HEK293T (cell line): Measurements from ENCODE around the gene MIA2.

Experiments used
- CTCF ChIA-PET: fragments of 350-600 bp; formaldehyde crosslinking; extraction: SDS; loops from one replicate; lab custom pipeline; 2021; ENCODE audit warnings: antibody characterized with exemption, inconsistent platforms; lab: Yijun Ruan, JAX
- POLR2A ChIA-PET: fragments of 350-600 bp; formaldehyde crosslinking; extraction: SDS; loops from one replicate; lab custom pipeline; 2020; ENCODE audit warnings: antibody characterized with exemption, inconsistent platforms; lab: Yijun Ruan, JAX
- DNase-seq: peaks from one replicate; pipeline ENCODE4 v3.0.0; 2012; ENCODE audit warnings: mixed read lengths; ENCODE audit errors: extremely low spot score
- ARNT ChIP-seq: fragments of 450-650 bp; IDR thresholded peaks from 2 replicates; pipeline ENCODE4 v1.6.1; 2017; ENCODE audit warnings: mild to moderate bottlenecking
- BHLHE40 ChIP-seq: fragments of 450-650 bp; IDR thresholded peaks from 2 replicates; pipeline ENCODE4 v1.6.1; 2016; ENCODE audit warnings: mild to moderate bottlenecking, moderate library complexity, borderline replicate concordance
- CTBP1 ChIP-seq: fragments of 450-650 bp; IDR thresholded peaks from 2 replicates; pipeline ENCODE4 v1.6.1; 2016; ENCODE audit warnings: borderline replicate concordance
- ELF4 ChIP-seq: fragments of 450-650 bp; IDR thresholded peaks from 2 replicates; pipeline ENCODE4 v1.6.1; 2017; ENCODE audit warnings: antibody characterized with exemption
- FOXA1 ChIP-seq: fragments of 450-650 bp; IDR thresholded peaks from 2 replicates; pipeline ENCODE4 v1.6.1; 2016; ENCODE audit warnings: mild to moderate bottlenecking
- FOXK2 ChIP-seq: fragments of 450-650 bp; IDR thresholded peaks from 2 replicates; pipeline ENCODE4 v1.6.1; 2016; ENCODE audit warnings: mild to moderate bottlenecking
- FOXM1 ChIP-seq: fragments of 450-650 bp; IDR thresholded peaks from 2 replicates; pipeline ENCODE4 v1.6.1; 2017; ENCODE audit warnings: mild to moderate bottlenecking, borderline replicate concordance
- HDGF ChIP-seq: fragments of 450-650 bp; IDR thresholded peaks from 2 replicates; pipeline ENCODE4 v1.6.1; 2017; ENCODE audit warnings: antibody characterized with exemption, borderline replicate concordance
- L3MBTL2 ChIP-seq: fragments of 450-650 bp; conservative IDR thresholded peaks from 2 replicates; pipeline ENCODE4 v1.6.1; 2016; ENCODE audit warnings: mild to moderate bottlenecking
- LEF1 ChIP-seq: fragments of 450-650 bp; IDR thresholded peaks from 2 replicates; pipeline ENCODE4 v1.6.1; 2017; ENCODE audit warnings: mild to moderate bottlenecking, borderline replicate concordance
- NFRKB ChIP-seq: fragments of 450-650 bp; IDR thresholded peaks from 2 replicates; pipeline ENCODE4 v1.6.1; 2016; ENCODE audit warnings: mild to moderate bottlenecking, moderate library complexity
- PKNOX1 ChIP-seq: fragments of 450-650 bp; IDR thresholded peaks from 2 replicates; pipeline ENCODE4 v1.6.1; 2016
- SP1 ChIP-seq: fragments of 450-650 bp; IDR thresholded peaks from 2 replicates; pipeline ENCODE4 v1.6.1; 2017
- SUZ12 ChIP-seq: fragments of 450-650 bp; IDR thresholded peaks from 2 replicates; pipeline ENCODE4 v1.6.1; 2016; ENCODE audit warnings: mild to moderate bottlenecking
- TARDBP ChIP-seq: fragments of 450-650 bp; IDR thresholded peaks from 2 replicates; pipeline ENCODE4 v1.6.1; 2016
- ZNF384 ChIP-seq: fragments of 450-650 bp; IDR thresholded peaks from 2 replicates; pipeline ENCODE4 v1.6.1; 2016

The MIA2 gene

GRCh38 chr14:39426605-39427004 is 192.9 kb downstream of the MIA2 start:
- ChIA-PET POLR2A (interaction anchor here (0.6 to 1.5 kb wide), 4 partner anchors 10 to 324 kb away, joined by 3 to 10 read pairs (median 4); partner anchors contain the start of genes PNN, SEC23A and TRAPPC6B), CTCF (interaction anchor here (0.5 to 0.9 kb wide), 2 partner anchors 195 to 444 kb away, joined by 3 read pairs; no protein-coding TSS in a partner anchor)
- TF ChIP-seq TARDBP = no peak
- no peak for TF ChIP-seq LEF1
- no peak for TF ChIP-seq SP1
- TF ChIP-seq L3MBTL2 = no peak
- no peak for TF ChIP-seq HDGF
- TF ChIP-seq FOXK2 = no peak
- TF ChIP-seq CTBP1 = no peak
- TF ChIP-seq FOXA1 = no peak
- TF ChIP-seq FOXM1 = no peak
- no peak for DNase-seq

GRCh38 chr14:39428118-39428517 is 194.4 kb downstream of the MIA2 start:
- no peak for TF ChIP-seq TARDBP
- ChIA-PET POLR2A (interaction anchor here (1.0 kb wide), 1 partner anchor 258 kb away, joined by 8 read pairs; the partner anchor contains the start of gene TRAPPC6B), CTCF (no interaction called here)
- DNase-seq = no peak

- CTCF ChIA-PET = no interaction called here
- no peak for DNase-seq
- POLR2A ChIA-PET = interaction anchor here (1.1 to 3.6 kb wide), 4 partner anchors 92 to 328 kb away, joined by 4 to 26 read pairs (median 18); partner anchors contain the start of genes GEMIN2, SEC23A and TRAPPC6B
- TF ChIP-seq PKNOX1 (peak; percentile 71; the same call in 1 of the 2 replicates), BHLHE40 (no peak), HDGF (no peak), SP1 (no peak), ZNF384 (no peak)
These were observed 197.2 kb downstream of the MIA2 start for GRCh38 chr14:39430762-39431415.

GRCh38 chr14:39431416-39432178 is 197.9 kb downstream of the MIA2 start:
- TF ChIP-seq CTBP1 = no peak
- TF ChIP-seq LEF1 = 0 out of 2 replicates have a peak, but pooled peaks have one; percentile 28
- DNase-seq = peak; percentile 21
- ChIA-PET CTCF (no interaction called here), POLR2A (interaction anchor here (0.9 to 3.6 kb wide), 15 partner anchors 9 to 419 kb away, joined by 3 to 26 read pairs (median 4); partner anchors contain the start of genes GEMIN2, SEC23A and TRAPPC6B)

GRCh38 chr14:39432179-39432618 is 198.5 kb downstream of the MIA2 start, which contains the start of gene FBXO33:
FBXO33 (minus strand) TSS chr14:39432433; CDS start chr14:39432162, 271 bp downstream.
- peak; percentile 90 for DNase-seq
- ChIA-PET CTCF (interaction anchor here (0.7 kb wide), 1 partner anchor 156 kb away, joined by 3 read pairs; no protein-coding TSS in a partner anchor), POLR2A (interaction anchor here (0.9 to 3.6 kb wide), 18 partner anchors 10 to 420 kb away, joined by 3 to 26 read pairs (median 4); partner anchors contain the start of genes GEMIN2, SEC23A and TRAPPC6B)
- TF ChIP-seq FOXM1 (peak; percentile 88), BHLHE40 (peak; percentile 90), SP1 (peak; percentile 40; the same call in 1 of the 2 replicates), FOXK2 (no peak), LEF1 (no peak), FOXA1 (no peak), ARNT (no peak), L3MBTL2 (no peak), HDGF (no peak), NFRKB (no peak), ELF4 (peak; percentile 51), SUZ12 (no peak), CTBP1 (no peak), PKNOX1 (no peak), TARDBP (no peak)

- POLR2A ChIA-PET = interaction anchor here (0.6 to 3.6 kb wide), 17 partner anchors 11 to 420 kb away, joined by 3 to 26 read pairs (median 4); partner anchors contain the start of genes GEMIN2, SEC23A and TRAPPC6B
- peak; percentile 75 for DNase-seq
- TF ChIP-seq L3MBTL2 (no peak; the same call in 1 of the 2 replicates), TARDBP (no peak), HDGF (no peak), ZNF384 (peak; percentile 8; the same call in 1 of the 2 replicates), FOXK2 (no peak), CTBP1 (no peak)
- CTCF ChIA-PET = interaction anchor here (0.7 to 1.6 kb wide), 2 partner anchors 12 to 156 kb away, joined by 3 to 5 read pairs; no protein-coding TSS in a partner anchor
These were observed 199.1 kb downstream of the MIA2 start for GRCh38 chr14:39432619-39433451.
